OCI-M2 (cell line): ENCODE data around the gene IRF2BPL.

Experiments
- DNase-seq: peaks from one replicate; lab custom pipeline; 2025; ENCODE audit not compliant: unreplicated experiment; lab: John Stamatoyannopoulos, UW

The IRF2BPL gene

GRCh38 chr14:77055306-77055705, 26.8 kb upstream of the IRF2BPL start:
- no peak for DNase-seq

GRCh38 chr14:77053046-77053841, 24.7 kb upstream of the IRF2BPL start:
- no peak for DNase-seq

GRCh38 chr14:77052281-77053044, 24.0 kb upstream of the IRF2BPL start:
- no peak for DNase-seq

GRCh38 chr14:77051116-77051515, 22.6 kb upstream of the IRF2BPL start:
- no peak for DNase-seq

- no peak for DNase-seq
These were observed 18.2 kb upstream of the IRF2BPL start for GRCh38 chr14:77046721-77047120.

GRCh38 chr14:77045238-77046162, 17.0 kb upstream of the IRF2BPL start:
- no peak for DNase-seq

GRCh38 chr14:77044783-77045237, 16.3 kb upstream of the IRF2BPL start:
- DNase-seq = no peak

- DNase-seq = no peak
These were observed 15.5 kb upstream of the IRF2BPL start for GRCh38 chr14:77043984-77044485.

- DNase-seq = no peak
These were observed 14.9 kb upstream of the IRF2BPL start for GRCh38 chr14:77043177-77043983.

- no peak for DNase-seq
These were observed 13.5 kb upstream of the IRF2BPL start for GRCh38 chr14:77041881-77042545.

GRCh38 chr14:77040741-77041653, 12.5 kb upstream of the IRF2BPL start:
- DNase-seq = no peak

- DNase-seq = peak; percentile 97
These were observed 11.7 kb upstream of the IRF2BPL start for GRCh38 chr14:77040059-77040740.

GRCh38 chr14:77039285-77040058, 11.0 kb upstream of the IRF2BPL start:
- no peak for DNase-seq

GRCh38 chr14:77037938-77038568, 9.5 kb upstream of the IRF2BPL start:
- no peak for DNase-seq

- DNase-seq = no peak
These were observed 8.9 kb upstream of the IRF2BPL start for GRCh38 chr14:77037215-77037937.
